GM18505 (cell line): ENCODE results near the gene NME3.

Source experiments
- ATAC-seq: cut with Tn5 transposase; IDR thresholded peaks from one replicate; pipeline ENCODE4 v1.9.1; 2021; ENCODE audit not compliant: unreplicated experiment
- POLR2A ChIP-seq: IDR thresholded peaks from 4 replicates; pipeline ENCODE4 v1.6.1; 2011; ENCODE audit warnings: borderline replicate concordance; ENCODE audit not compliant: insufficient read depth, insufficient read length; ENCODE audit errors: extremely low read depth

Gene NME3

DNA sequence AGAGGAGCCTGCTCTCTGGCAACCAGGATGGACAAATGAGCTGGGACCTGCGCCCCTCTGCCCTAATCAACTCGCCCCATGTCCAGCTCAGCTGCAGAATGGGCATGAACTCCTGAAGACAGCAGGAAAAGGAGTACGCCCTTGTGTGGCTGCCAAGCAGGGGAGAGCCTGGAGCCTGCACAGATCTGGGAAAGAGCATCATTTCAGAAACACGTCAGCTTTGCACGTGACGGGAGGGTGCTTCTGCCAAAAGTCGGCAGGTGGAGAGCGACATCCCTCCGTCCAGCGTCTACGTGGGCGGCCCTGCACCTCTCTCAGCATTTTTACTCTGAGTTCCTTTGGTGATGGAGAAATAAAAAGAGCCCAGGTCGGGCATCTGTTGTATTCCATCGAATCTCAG is 18.5 kb downstream of the NME3 start:
- ATAC-seq, result no peak
- TF ChIP-seq POLR2A, result no peak

DNA sequence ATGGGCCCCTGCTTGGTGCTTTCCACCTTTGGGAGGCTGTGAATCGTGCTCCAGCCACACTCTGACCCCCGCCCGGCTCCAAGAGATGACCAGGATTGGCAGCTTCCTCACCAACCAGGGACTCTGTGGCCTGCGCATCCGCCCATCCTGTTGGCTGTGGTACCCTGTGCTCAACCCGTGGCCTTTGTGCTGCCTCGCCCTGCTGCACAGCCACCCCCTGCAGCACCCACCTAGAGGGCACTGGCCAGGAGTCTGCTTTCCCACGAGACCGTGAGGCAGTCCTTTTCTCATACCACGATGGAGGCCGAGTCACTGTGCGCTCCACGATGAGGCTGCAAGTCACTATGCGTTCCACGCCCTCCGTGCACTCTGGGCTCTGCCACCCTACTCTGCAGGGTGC is 19.4 kb downstream of the NME3 start:
- no peak for TF ChIP-seq POLR2A
- no peak for ATAC-seq

- TF ChIP-seq POLR2A, result no peak
- ATAC-seq, result no peak
Observed at GRCh38 chr16:1749152-1750117, 21.9 kb downstream of the NME3 start.

- no peak for ATAC-seq
- TF ChIP-seq POLR2A, result no peak
Observed at GRCh38 chr16:1747934-1748333, 23.4 kb downstream of the NME3 start.

- TF ChIP-seq POLR2A, result no peak
- no peak for ATAC-seq
Observed at GRCh38 chr16:1746693-1747195, 24.6 kb downstream of the NME3 start.

DNA sequence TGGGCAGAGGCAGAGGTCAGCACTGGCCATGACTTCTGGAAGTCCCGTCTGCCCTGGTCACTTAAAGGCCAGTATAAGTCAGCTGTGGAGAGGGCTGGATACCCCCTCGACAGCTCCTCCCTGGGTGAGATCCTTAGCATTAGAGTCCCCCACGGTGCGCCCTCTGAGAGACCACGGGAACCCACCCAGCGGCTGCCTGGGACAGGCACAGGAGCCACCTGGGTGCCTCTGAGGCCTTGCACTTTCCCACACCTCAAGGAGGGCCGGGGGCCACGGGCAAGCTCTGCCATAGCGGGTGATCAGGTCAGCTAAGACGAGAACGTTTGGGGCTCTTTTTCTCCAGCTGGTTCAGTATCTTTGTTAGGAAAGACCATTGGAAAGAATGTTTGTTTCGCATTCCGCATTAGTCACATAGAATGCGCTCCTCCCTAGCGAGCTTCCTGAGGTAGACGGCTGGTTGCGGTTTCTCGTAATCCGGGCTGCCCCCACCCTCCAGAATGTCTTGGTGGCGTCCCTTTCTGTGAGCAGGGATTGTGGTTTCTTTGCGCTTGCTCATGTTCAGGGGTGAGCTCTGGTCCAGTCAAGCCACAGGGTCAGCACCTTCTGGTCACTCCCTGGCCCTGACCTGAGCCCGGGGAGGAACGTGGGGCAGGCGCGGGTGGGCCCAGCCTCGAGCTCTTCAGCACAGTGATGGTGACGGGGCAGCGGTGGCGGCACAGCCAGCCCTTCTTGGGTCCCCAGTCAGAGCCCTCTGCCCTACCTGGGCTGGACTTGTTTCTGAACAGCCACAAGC is 25.2 kb downstream of the NME3 start:
- no peak for TF ChIP-seq POLR2A
- no peak for ATAC-seq

- ATAC-seq, result no peak
Observed at GRCh38 chr16:1745181-1745899, 26.0 kb downstream of the NME3 start.

GRCh38 chr16:1744338-1744840 is 27.0 kb downstream of the NME3 start:
- no peak for ATAC-seq
- TF ChIP-seq POLR2A, result no peak

More at GRCh38 chr16:1745181-1745899, 26.0 kb downstream of the NME3 start:
- no peak for TF ChIP-seq POLR2A

GRCh38 chr16:1743376-1744337 is 27.7 kb downstream of the NME3 start:
- ATAC-seq, result no peak
- TF ChIP-seq POLR2A, result no peak

- no peak for ATAC-seq
- no peak for TF ChIP-seq POLR2A
Observed at GRCh38 chr16:1741553-1742165, 29.7 kb downstream of the NME3 start.

DNA sequence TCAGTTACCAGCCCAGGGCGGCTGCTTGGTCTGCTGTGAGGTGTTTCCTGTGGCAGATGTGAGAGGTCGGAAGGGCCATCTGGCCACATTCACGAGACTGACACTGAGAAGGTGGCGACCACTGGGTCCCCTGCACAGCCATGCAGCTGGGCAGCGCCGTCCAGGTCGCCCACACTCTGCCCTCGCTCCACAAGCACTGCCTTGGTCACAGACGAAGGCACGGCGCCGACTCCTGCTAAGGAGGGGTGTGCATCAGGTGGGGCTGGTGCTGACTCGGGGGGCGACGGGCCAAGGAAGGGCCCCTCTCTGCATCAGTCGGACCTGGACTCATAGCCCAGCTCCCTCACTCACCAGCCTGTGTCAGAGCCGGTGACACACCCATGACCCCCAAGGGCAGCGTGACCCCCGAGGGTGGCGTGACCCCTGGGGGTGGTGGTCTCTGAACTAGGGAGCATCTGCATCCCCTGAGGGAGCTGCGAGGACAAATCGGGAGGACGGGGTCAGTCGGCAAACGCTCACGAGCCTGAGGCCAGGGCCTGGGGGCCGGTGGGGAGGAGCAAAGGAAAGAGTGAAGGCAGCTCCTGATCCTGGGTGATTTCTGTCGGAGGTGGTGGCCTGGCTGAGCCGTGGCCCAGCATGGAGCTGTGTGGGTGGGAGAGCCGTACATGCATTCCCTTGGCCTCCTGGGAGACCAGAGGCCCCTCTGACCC is 30.4 kb downstream of the NME3 start:
- no peak for TF ChIP-seq POLR2A
- no peak for ATAC-seq

GRCh38 chr16:1740234-1740633 is 31.1 kb downstream of the NME3 start:
- no peak for TF ChIP-seq POLR2A
- ATAC-seq, result no peak

GRCh38 chr16:1734816-1735215 is 36.5 kb downstream of the NME3 start:
- ATAC-seq, result no peak
- TF ChIP-seq POLR2A, result no peak
